Measurements from ENCODE around the gene EDN1.

DNA sequence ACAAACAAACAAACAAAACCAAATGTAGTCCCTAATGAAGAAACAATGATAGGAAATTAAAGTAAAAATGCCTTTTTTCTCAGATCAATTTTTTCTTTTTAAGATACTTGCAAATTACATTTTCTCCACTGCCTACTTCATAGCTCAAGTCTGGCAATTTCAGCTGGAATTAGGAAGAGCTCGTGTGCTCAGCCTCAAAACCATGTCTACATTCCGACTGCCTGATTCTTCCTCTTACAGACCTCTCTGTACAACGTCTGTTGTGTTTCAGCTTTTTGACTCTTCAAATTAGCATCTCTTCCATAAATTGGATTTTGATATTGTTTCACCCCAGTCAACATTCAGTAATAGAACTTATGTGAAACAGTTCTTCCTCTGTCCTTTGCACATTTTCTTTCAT is 9.3 kb upstream of the EDN1 start:
- TF ChIP-seq CTCF (IDR thresholded peaks at IDR 0.05) (no peak), POLR2A (IDR thresholded peaks at IDR 0.05) (no peak)
